ENCODE measurements around the gene HIBADH. TPM values are rescaled to one million over a fixed set of nuclear protein-coding genes. Genes with fewer than 3 reads are reported as not detected.

HIBADH gene
- total RNA-seq, 1 experiment from 2014 or later, result 51.5 TPM

DNA sequence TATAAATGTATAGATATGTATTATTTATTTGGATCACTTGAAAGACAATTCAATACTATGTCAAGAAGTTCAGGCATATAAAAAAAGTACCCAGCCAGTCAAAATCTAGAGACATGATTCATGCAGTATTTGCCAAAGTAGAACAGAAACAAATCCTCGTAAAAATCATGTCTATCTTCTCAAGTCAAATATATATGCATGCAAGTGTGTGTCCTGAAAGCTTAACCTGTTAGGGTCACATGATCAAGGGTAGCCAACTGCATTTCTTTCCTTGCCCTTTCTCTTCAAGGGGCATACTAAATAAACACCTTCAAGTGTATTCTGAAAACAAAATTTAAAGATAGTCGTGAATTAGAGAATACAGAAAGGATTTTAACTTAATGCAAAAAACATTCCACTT, 107.0 kb downstream of the HIBADH start:
- DNase-seq (ENCODE audit: unreplicated experiment), result no peak
- CTCF ChIA-PET, result no interaction called here
- POLR2A ChIA-PET, result no interaction called here
- H3K36me3 Mint-ChIP-seq (ENCODE audit: insufficient read depth, unreplicated experiment), result peaks cover 9% of the 10 kb centered on the region
- intact Hi-C loops (cut with micrococcal nuclease), result no loop called here
- H3K27ac Mint-ChIP-seq (ENCODE audit: low read depth, unreplicated experiment), result peak overlapping the region; percentile 50
- TF ChIP-seq, protein P1, sequence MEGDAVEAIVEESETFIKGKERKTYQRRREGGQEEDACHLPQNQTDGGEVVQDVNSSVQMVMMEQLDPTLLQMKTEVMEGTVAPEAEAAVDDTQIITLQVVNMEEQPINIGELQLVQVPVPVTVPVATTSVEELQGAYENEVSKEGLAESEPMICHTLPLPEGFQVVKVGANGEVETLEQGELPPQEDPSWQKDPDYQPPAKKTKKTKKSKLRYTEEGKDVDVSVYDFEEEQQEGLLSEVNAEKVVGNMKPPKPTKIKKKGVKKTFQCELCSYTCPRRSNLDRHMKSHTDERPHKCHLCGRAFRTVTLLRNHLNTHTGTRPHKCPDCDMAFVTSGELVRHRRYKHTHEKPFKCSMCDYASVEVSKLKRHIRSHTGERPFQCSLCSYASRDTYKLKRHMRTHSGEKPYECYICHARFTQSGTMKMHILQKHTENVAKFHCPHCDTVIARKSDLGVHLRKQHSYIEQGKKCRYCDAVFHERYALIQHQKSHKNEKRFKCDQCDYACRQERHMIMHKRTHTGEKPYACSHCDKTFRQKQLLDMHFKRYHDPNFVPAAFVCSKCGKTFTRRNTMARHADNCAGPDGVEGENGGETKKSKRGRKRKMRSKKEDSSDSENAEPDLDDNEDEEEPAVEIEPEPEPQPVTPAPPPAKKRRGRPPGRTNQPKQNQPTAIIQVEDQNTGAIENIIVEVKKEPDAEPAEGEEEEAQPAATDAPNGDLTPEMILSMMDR (IDR thresholded peaks at IDR 0.05; ENCODE audit: unreplicated experiment), result no peak
- peaks cover 12% of the 10 kb centered on the region for H3K4me1 Mint-ChIP-seq (ENCODE audit: insufficient read depth, unreplicated experiment)
- H3K9me3 Mint-ChIP-seq (ENCODE audit: unreplicated experiment), result no peaks in the 10 kb centered on the region
- no TSS peak for BruUV-seq (replicated peaks)
- H3K4me3 Mint-ChIP-seq (ENCODE audit: unreplicated experiment), result peak overlapping the region; percentile 19
- H3K27me3 Mint-ChIP-seq (ENCODE audit: insufficient read depth, unreplicated experiment), result no peaks in the 10 kb centered on the region

DNA sequence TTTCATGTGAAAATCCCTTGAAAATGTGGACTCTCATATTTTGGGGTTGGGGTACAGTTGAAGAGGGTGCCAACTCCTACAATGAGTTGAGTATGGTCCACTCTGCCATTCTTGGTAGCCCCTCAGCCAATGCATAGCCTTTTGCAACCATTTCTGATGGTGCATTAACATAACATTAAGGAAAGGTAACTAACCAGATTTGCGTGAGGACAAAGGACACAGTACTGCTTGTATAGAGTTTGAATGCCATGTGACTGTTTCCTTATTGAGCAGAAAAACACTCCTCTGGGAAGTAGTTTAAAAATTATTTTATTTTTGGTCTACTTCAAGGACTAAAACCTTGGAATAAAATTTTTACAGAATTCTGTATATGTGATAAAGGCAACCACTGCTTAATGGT, 107.9 kb downstream of the HIBADH start:
- CTCF ChIA-PET, result interaction anchor here (1.2 kb wide), 1 partner anchor 345 kb away, joined by 4 read pairs; no protein-coding TSS in a partner anchor
- BruUV-seq (replicated peaks), result no TSS peak
- TF ChIP-seq, protein P1 (IDR thresholded peaks at IDR 0.05; ENCODE audit: unreplicated experiment), result no peak

DNA sequence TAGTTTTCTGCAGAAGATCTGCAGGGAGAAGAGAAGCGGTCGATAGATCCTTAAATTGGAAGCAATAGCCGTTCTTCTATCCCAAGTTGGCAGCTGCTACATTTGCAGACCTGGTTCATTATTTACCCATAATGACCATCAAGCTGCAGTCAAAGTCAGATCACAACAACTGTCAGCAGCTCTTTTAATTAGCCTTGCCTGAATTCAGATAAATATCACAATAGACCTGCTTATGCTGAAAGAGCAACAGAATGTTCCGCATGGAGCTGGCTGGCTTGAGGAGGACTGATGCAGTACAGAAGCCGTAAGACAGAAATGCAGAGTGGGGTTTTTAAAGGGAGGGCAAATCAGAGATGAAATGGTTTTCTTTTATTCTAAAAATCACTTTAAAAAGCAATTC, 109.4 kb downstream of the HIBADH start:
- CTCF ChIA-PET, result interaction anchor here (1.0 to 1.3 kb wide), 2 partner anchors 53 to 342 kb away, joined by 3 to 4 read pairs; no protein-coding TSS in a partner anchor
- Mint-ChIP-seq H3K4me1 (ENCODE audit: insufficient read depth, unreplicated experiment) (peaks cover 12% of the 10 kb centered on the region), H3K36me3 (ENCODE audit: insufficient read depth, unreplicated experiment) (peaks cover 9% of the 10 kb centered on the region), H3K27ac (ENCODE audit: low read depth, unreplicated experiment) (no peak overlapping the region), H3K4me3 (ENCODE audit: unreplicated experiment) (no peak overlapping the region), H3K9me3 (ENCODE audit: unreplicated experiment) (no peaks in the 10 kb centered on the region), H3K27me3 (ENCODE audit: insufficient read depth, unreplicated experiment) (no peaks in the 10 kb centered on the region)
- DNase-seq (ENCODE audit: unreplicated experiment), result no peak
- intact Hi-C loops (cut with micrococcal nuclease), result no loop called here
- TF ChIP-seq, protein P1 (IDR thresholded peaks at IDR 0.05; ENCODE audit: unreplicated experiment), result no peak
- POLR2A ChIA-PET, result no interaction called here
- no TSS peak for BruUV-seq (replicated peaks)

More for the DNA sequence above, 107.9 kb downstream of the HIBADH start:
- no peak for DNase-seq (ENCODE audit: unreplicated experiment)
- intact Hi-C loops (cut with micrococcal nuclease), result no loop called here
- Mint-ChIP-seq H3K4me3 (ENCODE audit: unreplicated experiment) (no peak overlapping the region), H3K36me3 (ENCODE audit: insufficient read depth, unreplicated experiment) (peaks cover 9% of the 10 kb centered on the region), H3K27me3 (ENCODE audit: insufficient read depth, unreplicated experiment) (no peaks in the 10 kb centered on the region), H3K4me1 (ENCODE audit: insufficient read depth, unreplicated experiment) (peaks cover 12% of the 10 kb centered on the region), H3K9me3 (ENCODE audit: unreplicated experiment) (no peaks in the 10 kb centered on the region), H3K27ac (ENCODE audit: low read depth, unreplicated experiment) (peak overlapping the region; percentile 50)
- POLR2A ChIA-PET, result interaction anchor here (0.9 kb wide), 1 partner anchor 186 kb away, joined by 5 read pairs; the partner anchor contains the start of gene TAX1BP1

DNA sequence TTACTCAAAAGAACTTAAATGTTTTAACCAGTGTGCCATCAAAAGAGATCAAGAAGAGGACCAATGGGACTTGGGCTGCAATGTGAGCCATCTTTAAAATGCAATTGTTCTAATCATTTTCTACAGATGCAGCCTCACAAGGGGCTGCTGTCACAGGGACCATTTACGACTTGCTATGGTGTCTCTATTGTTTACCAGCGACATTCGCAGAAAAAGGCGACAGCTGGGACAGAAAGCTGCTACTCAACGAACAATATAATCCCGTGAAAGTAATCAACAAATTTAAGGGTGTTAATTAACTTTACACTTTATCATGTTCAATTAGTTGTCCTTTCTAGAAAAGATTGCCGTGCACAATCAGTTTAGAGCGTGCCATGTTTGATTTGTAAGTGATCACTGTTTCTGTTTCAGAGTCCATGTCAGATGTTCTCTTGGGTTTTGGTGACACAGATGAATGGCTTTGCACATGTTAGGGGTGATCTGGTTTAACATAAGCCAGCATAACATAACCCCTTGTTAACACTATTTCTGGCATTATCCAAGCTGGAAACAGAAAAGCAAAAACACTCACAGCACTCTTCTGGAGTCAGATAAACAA, 110.8 kb downstream of the HIBADH start:
- Mint-ChIP-seq H3K4me1 (ENCODE audit: insufficient read depth, unreplicated experiment) (peaks cover 18% of the 10 kb centered on the region), H3K27ac (ENCODE audit: low read depth, unreplicated experiment) (no peak overlapping the region), H3K9me3 (ENCODE audit: unreplicated experiment) (no peaks in the 10 kb centered on the region), H3K27me3 (ENCODE audit: insufficient read depth, unreplicated experiment) (no peaks in the 10 kb centered on the region), H3K4me3 (ENCODE audit: unreplicated experiment) (no peak overlapping the region), H3K36me3 (ENCODE audit: insufficient read depth, unreplicated experiment) (peaks cover 7% of the 10 kb centered on the region)
- BruUV-seq (replicated peaks), result no TSS peak
- DNase-seq (ENCODE audit: unreplicated experiment), result no peak
- ChIA-PET CTCF (interaction anchor here (1.3 to 2.4 kb wide), 3 partner anchors 54 to 342 kb away, joined by 4 to 12 read pairs (median 9); no protein-coding TSS in a partner anchor), POLR2A (interaction anchor here (0.6 kb wide), 1 partner anchor 455 kb away, joined by 4 read pairs; no protein-coding TSS in a partner anchor)
- intact Hi-C loops (cut with micrococcal nuclease), result no loop called here
- TF ChIP-seq, protein P1 (IDR thresholded peaks at IDR 0.05; ENCODE audit: unreplicated experiment), result no peak
